CD14-positive monocyte (primary cell): ENCODE results near the gene RBM38. TPM values are rescaled to one million over a fixed set of nuclear protein-coding genes. Genes with fewer than 3 reads are reported as not detected.
A peak's percentile ranks its signal among the peaks of the same experiment; 100 is the strongest.

Source experiments
- DNase-seq, 3 donors: peaks; one replicate each; pipeline ENCODE4 v3.0.0-alpha.2; 2011 to 2022
- H2AFZ ChIP-seq: 2 replicates; pipeline ENCODE4 v1.6.0; 2012; ENCODE audit warnings: mild to moderate bottlenecking, low read depth, low read length, inconsistent platforms; ENCODE audit not compliant: insufficient read depth, poor library complexity, severe bottlenecking
- H3K27ac ChIP-seq, 2 donors: 1 replicate in 1 of 2; 2 replicates in 1 of 2; pipeline ENCODE4 v1.5.1; 2012 to 2013; ENCODE audit warnings: low read length in 2 of 2, control low read depth in 1 of 2, inconsistent platforms in 1 of 2, low read depth in 1 of 2, mild to moderate bottlenecking in 1 of 2
- H3K27me3 ChIP-seq, 2 donors: one replicate each; pipeline versions ENCODE4 v1.6.0 to v1.6.1; 2011 to 2013; ENCODE audit warnings: low read length in 2 of 2; ENCODE audit not compliant: control insufficient read depth in 2 of 2, insufficient read depth in 2 of 2
- H3K36me3 ChIP-seq, 2 donors: replicated peaks in 1 of 2; 1 replicate in 1 of 2; 2 replicates in 1 of 2; pipeline versions ENCODE4 v1.5.1 to v1.6.1; 2012 to 2013; ENCODE audit warnings: low read length in 2 of 2, control low read depth in 1 of 2, inconsistent platforms in 1 of 2, mild to moderate bottlenecking in 1 of 2; ENCODE audit not compliant: insufficient read depth in 2 of 2, control insufficient read depth in 1 of 2
- H3K4me1 ChIP-seq, 2 donors: 1 replicate in 1 of 2; 2 replicates in 1 of 2; pipeline versions ENCODE4 v1.5.1 to v1.6.1; 2012 to 2013; ENCODE audit warnings: low read length in 2 of 2, control low read depth in 1 of 2, inconsistent platforms in 1 of 2, mild to moderate bottlenecking in 1 of 2, moderate library complexity in 1 of 2; ENCODE audit not compliant: insufficient read depth in 2 of 2, control insufficient read depth in 1 of 2
- H3K4me2 ChIP-seq: replicated peaks from 2 replicates; pipeline ENCODE3; 2012; ENCODE audit warnings: low read length, moderate library complexity, mild to moderate bottlenecking; ENCODE audit not compliant: poor library complexity, severe bottlenecking; ENCODE audit errors: extremely low read depth
- H3K4me3 ChIP-seq, 3 experiments: fragments of 200-600 bp in 1 of 3; sonication (generic) in 1 of 3; replicated peaks in 1 of 3; 1 replicate in 2 of 3; 2 replicates in 1 of 3; pipeline ENCODE4 v1.5.1; 2011 to 2013; ENCODE audit warnings: low read length in 3 of 3, mild to moderate bottlenecking in 3 of 3, control low read depth in 2 of 3, low read depth in 2 of 3, inconsistent platforms in 1 of 3, moderate library complexity in 1 of 3
- H3K79me2 ChIP-seq: 2 replicates; pipeline ENCODE4 v1.6.0; 2012; ENCODE audit warnings: mild to moderate bottlenecking, control low read depth, inconsistent platforms, low read length, moderate library complexity; ENCODE audit not compliant: insufficient read depth
- H3K9ac ChIP-seq: 2 replicates; pipeline ENCODE4 v1.6.0; 2017; ENCODE audit warnings: low read length, mild to moderate bottlenecking; ENCODE audit not compliant: insufficient read depth, poor library complexity, severe bottlenecking
- H3K9me3 ChIP-seq, 2 donors: replicated peaks in 1 of 2; 1 replicate in 1 of 2; 2 replicates in 1 of 2; pipeline versions ENCODE4 v1.5.1 to v1.6.1; 2012 to 2013; ENCODE audit warnings: low read length in 2 of 2, control low read depth in 1 of 2; ENCODE audit not compliant: control insufficient read depth in 1 of 2, insufficient read depth in 1 of 2
- H4K20me1 ChIP-seq: 2 replicates; pipeline ENCODE4 v1.6.0; 2012; ENCODE audit warnings: mild to moderate bottlenecking, low read length, control low read depth, moderate library complexity; ENCODE audit not compliant: insufficient read depth
- H3K27ac Mint-ChIP-seq, 7 donors: one replicate each; pipeline ENCODE4 v1.8.0; 2020; ENCODE audit warnings: mild to moderate bottlenecking in 7 of 7, mixed read lengths in 7 of 7, moderate library complexity in 6 of 7, inconsistent platforms in 2 of 7
- H3K27me3 Mint-ChIP-seq, 3 donors: one replicate each; pipeline ENCODE4 v1.8.0; 2021 to 2022; ENCODE audit warnings: low read depth in 3 of 3, mild to moderate bottlenecking in 3 of 3, mixed read lengths in 3 of 3, moderate library complexity in 3 of 3, inconsistent platforms in 1 of 3
- H3K36me3 Mint-ChIP-seq, 2 donors: one replicate each; pipeline ENCODE4 v1.8.0; 2020; ENCODE audit warnings: mixed read lengths in 2 of 2, inconsistent platforms in 1 of 2, mild to moderate bottlenecking in 1 of 2
- H3K4me1 Mint-ChIP-seq: one replicate; pipeline ENCODE4 v1.8.0; 2020; ENCODE audit warnings: mild to moderate bottlenecking, mixed read lengths
- H3K4me3 Mint-ChIP-seq, 2 donors: one replicate each; pipeline ENCODE4 v1.8.0; 2020; ENCODE audit warnings: mild to moderate bottlenecking in 2 of 2, mixed read lengths in 2 of 2, moderate library complexity in 1 of 2
- H3K9me3 Mint-ChIP-seq, 7 donors: one replicate each; pipeline ENCODE4 v1.8.0; 2020 to 2022; ENCODE audit warnings: mixed read lengths in 7 of 7, mild to moderate bottlenecking in 6 of 7, moderate library complexity in 6 of 7, inconsistent platforms in 2 of 7
- CTCF ChIP-seq: fragments of 200-600 bp; IDR thresholded peaks from one replicate; pipeline ENCODE4 v1.8.0; 2022; ENCODE audit warnings: antibody characterized with exemption, mild to moderate bottlenecking
- WGBS: methylation state at CpG from one replicate; pipeline ENCODE4 v1.1.5; 2013; ENCODE audit warnings: missing lambda C conversion rate; ENCODE audit not compliant: insufficient coverage; 5-methylcytosine and 5-hydroxymethylcytosine counted together
- intact Hi-C, 2 donors: fragments of 100-400 bp; cut with micrococcal nuclease; formaldehyde crosslinking; loops; one replicate each; pipeline versions ENCODE4 v1.15.0 to v1.15.1; 2023
- polyA plus RNA-seq, 3 donors: library from polyadenylated mRNA; depleted of rRNA in 1 of 3; unstranded in 2 of 3; stranded (reverse) in 1 of 3; fragments of 300-500 nt in 2 of 3; fragments of >200 nt in 1 of 3; fragmentation: Illumina TruSeq in 2 of 3; gene quantifications; 1 replicate in 2 of 3; 2 replicates in 1 of 3; pipeline ENCODE4 v1.2.3, GENCODE V29; 2012 to 2021

The RBM38 gene
- polyA plus RNA-seq, 3 donors, result 7.5 to 48.3 (median 17.8) TPM

- Histone ChIP-seq H3K4me3 (no peak overlapping the region), H3K4me2 (no peak overlapping the region), H2AFZ (no peak overlapping the region), H3K79me2 (no peaks in the 10 kb centered on the region), H3K27ac (no peak overlapping the region), H3K4me1 (no peaks in the 10 kb centered on the region), H3K36me3 (no peaks in the 10 kb centered on the region), H4K20me1 (no peaks in the 10 kb centered on the region), H3K9ac (no peak overlapping the region), H3K9me3 (no peaks in the 10 kb centered on the region), H3K27me3 (peaks cover 24 to 32% of the 10 kb centered on the region in 2 donors)
- DNase-seq, result no peak
- Mint-ChIP-seq H3K4me3 (no peak overlapping the region), H3K27ac (no peak overlapping the region), H3K9me3 (no peaks in the 10 kb centered on the region), H3K36me3 (no peaks in the 10 kb centered on the region), H3K4me1 (no peaks in the 10 kb centered on the region), H3K27me3 (peaks cover 11 to 34% (median 18%) of the 10 kb centered on the region in 3 donors)
- intact Hi-C loops, result no loop called here
- WGBS, result no CpG with 5 or more reads among the region's 2 CpGs
- no peak for TF ChIP-seq CTCF
These were observed 48.4 kb upstream of the RBM38 start for GRCh38 chr20:57342829-57343228.

- H3K36me3 Mint-ChIP-seq, result no peaks in the 10 kb centered on the region
- peaks cover 0 to 10% (median 3%) of the 10 kb centered on the region in 7 donors for H3K9me3 Mint-ChIP-seq
- H3K4me3 Mint-ChIP-seq, result no peak overlapping the region
These were observed 44.7 kb upstream of the RBM38 start for GRCh38 chr20:57346477-57346876.

More at GRCh38 chr20:57346477-57346876, 44.7 kb upstream of the RBM38 start:
- no peak overlapping the region for H3K4me2 ChIP-seq
- H2AFZ ChIP-seq, result no peak overlapping the region
- peak; percentile 81 for TF ChIP-seq CTCF
- H3K27ac Mint-ChIP-seq, result no peak overlapping the region
- H3K79me2 ChIP-seq, result peaks cover 4% of the 10 kb centered on the region
- peaks cover 2% of the 10 kb centered on the region for H4K20me1 ChIP-seq
- peaks cover under 1 to 3% of the 10 kb centered on the region in 2 donors for H3K4me1 ChIP-seq
- no peaks in the 10 kb centered on the region for H3K36me3 ChIP-seq
- peaks cover 15 to 38% (median 23%) of the 10 kb centered on the region in 3 donors for H3K27me3 Mint-ChIP-seq
- peaks cover 18 to 25% of the 10 kb centered on the region in 2 donors for H3K27me3 ChIP-seq
- H3K27ac ChIP-seq, result no peak overlapping the region
- WGBS, result no CpG with 5 or more reads among the region's 4 CpGs
- intact Hi-C loops, result loop anchor here (5.0 kb wide), 2 partner anchors 246 to 259 kb away; no protein-coding TSS in a partner anchor
- H3K4me3 ChIP-seq, result no peak overlapping the region
- H3K4me1 Mint-ChIP-seq, result peaks cover 1% of the 10 kb centered on the region
- H3K9ac ChIP-seq, result no peak overlapping the region
- peak; percentile 27 to 59 (median 50) for DNase-seq
- H3K9me3 ChIP-seq, result no peaks in the 10 kb centered on the region
